ENCODE data around the gene SBNO2.

DNA sequence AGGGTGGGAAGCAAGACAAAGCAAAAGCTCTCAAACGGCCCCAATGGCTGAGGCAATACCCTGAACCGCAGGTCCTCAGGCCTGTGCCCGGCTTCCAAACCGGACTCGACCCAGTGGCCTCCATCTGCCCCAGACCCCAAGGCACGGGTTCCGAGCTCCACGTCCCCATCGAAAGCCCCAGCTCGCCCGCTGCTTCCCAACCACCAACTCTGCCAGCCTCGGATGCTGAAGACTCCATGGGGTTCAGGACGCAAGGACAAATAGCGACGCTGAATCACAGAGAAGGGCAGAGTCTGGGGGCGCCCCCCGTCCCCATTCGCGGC lies 79.5 kb downstream of the SBNO2 start:
- TF ChIP-seq EZH2 (optimal IDR thresholded peaks at IDR 0.05; ENCODE audit: low read depth, low read length): no peak
- no peak for TF ChIP-seq CTCF (IDR thresholded peaks at IDR 0.05; ENCODE audit: low read length)
- no peak for TF ChIP-seq EZH2phosphoT487 (IDR thresholded peaks at IDR 0.05; ENCODE audit: low read length)
